PC-3 (cell line): Measurements from ENCODE around the gene VCAN.

ENCODE experiments used
- EZH2 ChIP-seq: fragments of 300-600 bp; sonication (generic); IDR thresholded peaks from one replicate; pipeline ENCODE4 v1.6.1; 2017; ENCODE audit warnings: antibody characterized with exemption, mild to moderate bottlenecking, low read length; ENCODE audit not compliant: unreplicated experiment
- EZH2phosphoT487 ChIP-seq: fragments of 300-600 bp; sonication (generic); IDR thresholded peaks from 2 replicates; pipeline ENCODE4 v1.6.1; 2018; ENCODE audit warnings: mild to moderate bottlenecking, antibody characterized with exemption, low read length, borderline replicate concordance
- TF ChIP-seq, protein P1 (sequence below): fragments of 300-600 bp; sonication (generic); conservative IDR thresholded peaks from 2 replicates; pipeline ENCODE4 v1.5.1; 2017; ENCODE audit warnings: antibody characterized with exemption, low read depth, mild to moderate bottlenecking, low read length

DNA sequence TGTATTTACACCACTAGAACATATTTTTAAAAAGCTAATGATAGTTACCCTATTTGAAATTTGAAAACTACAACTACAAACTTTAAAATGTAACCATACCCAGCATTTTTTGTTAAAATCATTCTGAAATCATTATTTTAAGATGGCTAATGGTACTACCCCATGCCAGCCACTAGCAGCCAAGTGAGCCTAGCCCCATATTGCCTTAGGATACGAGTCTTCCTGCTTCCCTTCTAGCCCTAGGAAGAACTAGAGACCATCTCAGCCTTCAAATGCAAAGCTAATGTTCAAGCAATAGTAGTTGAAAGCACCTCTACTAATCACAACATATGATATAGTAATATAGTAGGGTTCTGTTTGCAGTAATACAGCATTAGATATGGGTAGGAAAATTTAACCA is 24.0 kb upstream of the VCAN start:
- TF ChIP-seq, protein P1, sequence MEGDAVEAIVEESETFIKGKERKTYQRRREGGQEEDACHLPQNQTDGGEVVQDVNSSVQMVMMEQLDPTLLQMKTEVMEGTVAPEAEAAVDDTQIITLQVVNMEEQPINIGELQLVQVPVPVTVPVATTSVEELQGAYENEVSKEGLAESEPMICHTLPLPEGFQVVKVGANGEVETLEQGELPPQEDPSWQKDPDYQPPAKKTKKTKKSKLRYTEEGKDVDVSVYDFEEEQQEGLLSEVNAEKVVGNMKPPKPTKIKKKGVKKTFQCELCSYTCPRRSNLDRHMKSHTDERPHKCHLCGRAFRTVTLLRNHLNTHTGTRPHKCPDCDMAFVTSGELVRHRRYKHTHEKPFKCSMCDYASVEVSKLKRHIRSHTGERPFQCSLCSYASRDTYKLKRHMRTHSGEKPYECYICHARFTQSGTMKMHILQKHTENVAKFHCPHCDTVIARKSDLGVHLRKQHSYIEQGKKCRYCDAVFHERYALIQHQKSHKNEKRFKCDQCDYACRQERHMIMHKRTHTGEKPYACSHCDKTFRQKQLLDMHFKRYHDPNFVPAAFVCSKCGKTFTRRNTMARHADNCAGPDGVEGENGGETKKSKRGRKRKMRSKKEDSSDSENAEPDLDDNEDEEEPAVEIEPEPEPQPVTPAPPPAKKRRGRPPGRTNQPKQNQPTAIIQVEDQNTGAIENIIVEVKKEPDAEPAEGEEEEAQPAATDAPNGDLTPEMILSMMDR: no peak
- TF ChIP-seq EZH2 (no peak), EZH2phosphoT487 (no peak)
